Left lung (tissue), 14 donors: Measurements from ENCODE around the gene HRH3. TPM values are rescaled to one million over a fixed set of nuclear protein-coding genes. Genes with fewer than 3 reads are reported as not detected.

Experiments used
- ATAC-seq: fragments of 200-7000 bp; cut with Tn5 transposase; one replicate; pipeline ENCODE4 v1.9.1; 2020; ENCODE audit warnings: moderate library complexity
- DNase-seq, 4 donors: peaks; one replicate each; pipeline ENCODE4 v3.0.0-alpha.2; 2013 to 2020
- H3K27ac ChIP-seq, 2 donors: fragments of 200-600 bp; sonication (generic) in 1 of 2; one replicate each; pipeline versions ENCODE4 v1.5.0 to v1.8.0; 2020 to 2021
- H3K27me3 ChIP-seq, 2 donors: fragments of 200-600 bp; sonication (generic) in 1 of 2; one replicate each; pipeline versions ENCODE4 v1.5.0 to v1.8.0; 2020 to 2021
- H3K36me3 ChIP-seq, 2 donors: fragments of 200-600 bp; sonication (generic) in 1 of 2; one replicate each; pipeline versions ENCODE4 v1.5.0 to v1.8.0; 2020 to 2021
- H3K4me1 ChIP-seq, 2 donors: fragments of 200-600 bp; one replicate each; pipeline ENCODE4 v1.8.0; 2021
- H3K4me3 ChIP-seq, 2 donors: fragments of 200-600 bp; sonication (generic) in 1 of 2; one replicate each; pipeline versions ENCODE4 v1.5.0 to v1.8.0; 2020 to 2021; ENCODE audit warnings: mild to moderate bottlenecking in 1 of 2
- H3K9me3 ChIP-seq, 2 donors: fragments of 200-600 bp; sonication (generic) in 1 of 2; one replicate each; pipeline versions ENCODE4 v1.5.0 to v1.8.0; 2020 to 2021
- CTCF ChIP-seq, 2 donors: fragments of 200-600 bp; sonication (generic) in 1 of 2; IDR thresholded peaks; one replicate each; pipeline versions ENCODE4 v1.5.0 to v1.8.0; 2021; ENCODE audit warnings: antibody characterized with exemption in 2 of 2
- intact Hi-C, 2 donors: fragments of 100-400 bp; cut with DNase I; formaldehyde crosslinking; loops; one replicate each; pipeline versions ENCODE4 v1.11.2 to v1.14.2; 2022
- long read RNA-seq, 12 donors: library from polyadenylated mRNA in 2 of 12; unstranded in 2 of 12; transcript quantifications; one replicate each; pipeline ENCODE4 v2.0.0 and lab custom pipeline, GENCODE V29; 2019 to 2026
- polyA plus RNA-seq, 6 donors: library from polyadenylated mRNA; unstranded; fragments of 120-200 nt; gene quantifications; one replicate each; pipeline ENCODE4 v1.2.1, GENCODE V29; 2013; ENCODE audit not compliant: insufficient read length in 6 of 6
- total RNA-seq, 2 donors: library from RNA; stranded (reverse); fragmentation: NEBNext Ultra II Directional; extraction: Animal tissue kit (Norgen Biotek cat#: 25700); gene quantifications; one replicate each; pipeline ENCODE4 v1.2.1, GENCODE V29; 2021
- donor health status: DM: no; HTN: yes; CAD: no.
- donor health status: DM: no; HTN: no; CAD: no.

Gene HRH3
- total RNA-seq (not detected), polyA plus RNA-seq (not detected)
- long read RNA-seq, donor 1, result 0 reads
- long read RNA-seq, donor 2, result 0 reads
- long read RNA-seq, donor 3, result 0 reads
- long read RNA-seq, donor 4, result 0 reads
- long read RNA-seq, donor 5, result 0 reads
- long read RNA-seq, donor 6, result 0 reads
- long read RNA-seq, donor 7, result 0 reads
- long read RNA-seq, donor 8, result 0 reads
- long read RNA-seq, donor 9, result 0 reads
- long read RNA-seq, donor 10, result 0 reads
- long read RNA-seq, donor 11, transcript HRH3-202 (3 exons, 2,659 nt), result major isoform, 6 of 6 reads
- long read RNA-seq, donor 11, partial matches to known transcripts, result 0 of 6 reads
- long read RNA-seq, donor 11, other reads (novel, unspliced or antisense), result 0 of 6 reads
- long read RNA-seq, donor 12, result 0 reads

- H3K9me3 ChIP-seq, result no peaks in the 10 kb centered on the region
- no peaks in the 10 kb centered on the region for H3K36me3 ChIP-seq
- intact Hi-C loops, result no loop called here
- H3K27ac ChIP-seq, result no peak within 1 kb of the TSS
- TF ChIP-seq CTCF (IDR thresholded peaks at IDR 0.05), result no peak
- peak; percentile 84 for ATAC-seq
- H3K4me1 ChIP-seq, result peaks cover 5 to 11% of the 10 kb centered on the region in 2 donors
- H3K4me3 ChIP-seq, result peak within 1 kb of the TSS in 1 of 2 donors; percentile 16
- peaks cover 46 to 99% of the 10 kb centered on the region in 2 donors for H3K27me3 ChIP-seq
- DNase-seq, result peak in 3 of 4 donors; percentile 54 to 83 (median 64)
Observed at GRCh38 chr20:62219992-62220665, at the start of gene HRH3. TSS of gene HRH3 (minus strand) at chr20:62220278. CDS start at chr20:62219970, 308 bp downstream.

- no peak for ATAC-seq
- peaks cover 0 to 83% of the 10 kb centered on the region in 2 donors for H3K36me3 ChIP-seq
Observed at GRCh38 chr20:62269871-62270270, 49.8 kb upstream of the HRH3 start.

GRCh38 chr20:62269378-62269777 lies 49.3 kb upstream of the HRH3 start:
- DNase-seq (no peak), ATAC-seq (no peak)
- no peak for TF ChIP-seq CTCF (IDR thresholded peaks at IDR 0.05)
- H3K27ac ChIP-seq, result no peak overlapping the region
- H3K9me3 ChIP-seq, result peaks cover 0 to 3% of the 10 kb centered on the region in 2 donors
- H3K4me3 ChIP-seq, result no peak overlapping the region
- peaks cover 0 to 84% of the 10 kb centered on the region in 2 donors for H3K36me3 ChIP-seq
- no peaks in the 10 kb centered on the region for H3K27me3 ChIP-seq
- intact Hi-C loops, result no loop called here
- H3K4me1 ChIP-seq, result no peaks in the 10 kb centered on the region

More at GRCh38 chr20:62269871-62270270, 49.8 kb upstream of the HRH3 start:
- no peak for DNase-seq
- peaks cover 0 to 3% of the 10 kb centered on the region in 2 donors for H3K9me3 ChIP-seq
- H3K27ac ChIP-seq, result no peak overlapping the region
- no peak for TF ChIP-seq CTCF (IDR thresholded peaks at IDR 0.05)
- no peaks in the 10 kb centered on the region for H3K27me3 ChIP-seq
- intact Hi-C loops, result no loop called here
- H3K4me3 ChIP-seq, result no peak overlapping the region
- H3K4me1 ChIP-seq, result no peaks in the 10 kb centered on the region

- intact Hi-C loops, result no loop called here
Observed at GRCh38 chr20:62268228-62268900, 48.3 kb upstream of the HRH3 start.

More at GRCh38 chr20:62268228-62268900, 48.3 kb upstream of the HRH3 start:
- Histone ChIP-seq H3K27me3 (no peaks in the 10 kb centered on the region), H3K27ac (no peak overlapping the region), H3K36me3 (peaks cover 0 to 84% of the 10 kb centered on the region in 2 donors), H3K4me1 (no peaks in the 10 kb centered on the region), H3K4me3 (no peak overlapping the region), H3K9me3 (peaks cover 0 to 3% of the 10 kb centered on the region in 2 donors)
- DNase-seq (no peak), ATAC-seq (no peak)
- TF ChIP-seq CTCF (IDR thresholded peaks at IDR 0.05), result no peak
